ENCODE data around the gene GNB1L. TPM values are rescaled to one million over a fixed set of nuclear protein-coding genes. Genes with fewer than 3 reads are reported as not detected.

The GNB1L gene
- total and polyA plus RNA-seq, 9 of the 15 experiments (the other 6 are each of a cell fraction or from before 2014, with no cell fraction given): 0.56 to 50.5 (median 10.2) TPM

GRCh38 chr22:19766511-19767426, 87.9 kb downstream of the GNB1L start (continued):
- TF ChIP-seq HNRNPH1 (optimal IDR thresholded peaks at IDR 0.05; ENCODE audit: low read depth, low read length): no peak
- peak; percentile 78 for TF ChIP-seq PCBP1 (IDR thresholded peaks at IDR 0.05; ENCODE audit: low read depth, low read length, poor library complexity, severe bottlenecking)
- no peak for TF ChIP-seq GMEB1 (CRISPR knock-in tag; IDR thresholded peaks at IDR 0.05)
- no peak for TF ChIP-seq RHOXF2B (CRISPR knock-in tag; conservative IDR thresholded peaks at IDR 0.05)
- no peak for TF ChIP-seq FOSL1 (tag; conservative IDR thresholded peaks at IDR 0.05)
- TF ChIP-seq, protein P1, sequence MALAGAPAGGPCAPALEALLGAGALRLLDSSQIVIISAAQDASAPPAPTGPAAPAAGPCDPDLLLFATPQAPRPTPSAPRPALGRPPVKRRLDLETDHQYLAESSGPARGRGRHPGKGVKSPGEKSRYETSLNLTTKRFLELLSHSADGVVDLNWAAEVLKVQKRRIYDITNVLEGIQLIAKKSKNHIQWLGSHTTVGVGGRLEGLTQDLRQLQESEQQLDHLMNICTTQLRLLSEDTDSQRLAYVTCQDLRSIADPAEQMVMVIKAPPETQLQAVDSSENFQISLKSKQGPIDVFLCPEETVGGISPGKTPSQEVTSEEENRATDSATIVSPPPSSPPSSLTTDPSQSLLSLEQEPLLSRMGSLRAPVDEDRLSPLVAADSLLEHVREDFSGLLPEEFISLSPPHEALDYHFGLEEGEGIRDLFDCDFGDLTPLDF (CRISPR knock-in tag; IDR thresholded peaks at IDR 0.05): no peak
- no peak for TF ChIP-seq MTA1 (IDR thresholded peaks at IDR 0.05; ENCODE audit: borderline replicate concordance)
- no peak for TF ChIP-seq HOMEZ (CRISPR knock-in tag; IDR thresholded peaks at IDR 0.05)
- no peak for TF ChIP-seq ZNF133 (CRISPR knock-in tag; IDR thresholded peaks at IDR 0.05)
- no peak for TF ChIP-seq ERF (CRISPR knock-in tag; IDR thresholded peaks at IDR 0.05)
- TF ChIP-seq TEAD4 (IDR thresholded peaks at IDR 0.05; ENCODE audit: low read length): no peak
- no peak for TF ChIP-seq TEAD4 (CRISPR knock-in tag; IDR thresholded peaks at IDR 0.05; ENCODE audit: borderline replicate concordance)
- TF ChIP-seq JUN (IDR thresholded peaks at IDR 0.05; ENCODE audit: borderline replicate concordance, low read depth, low read length): no peak
- no peak for TF ChIP-seq JUN (CRISPR knock-in tag; IDR thresholded peaks at IDR 0.05; ENCODE audit: borderline replicate concordance)
- TF ChIP-seq KLF13 (tag; IDR thresholded peaks at IDR 0.05; ENCODE audit: borderline replicate concordance, low read depth): no peak
- no peak for TF ChIP-seq ZNF41 (CRISPR knock-in tag; conservative IDR thresholded peaks at IDR 0.05)
- no peak for TF ChIP-seq HOXB6 (CRISPR knock-in tag; IDR thresholded peaks at IDR 0.05; ENCODE audit: borderline replicate concordance)
- TF ChIP-seq ZNF655 (CRISPR knock-in tag; IDR thresholded peaks at IDR 0.05): no peak
- TF ChIP-seq, protein P2, sequence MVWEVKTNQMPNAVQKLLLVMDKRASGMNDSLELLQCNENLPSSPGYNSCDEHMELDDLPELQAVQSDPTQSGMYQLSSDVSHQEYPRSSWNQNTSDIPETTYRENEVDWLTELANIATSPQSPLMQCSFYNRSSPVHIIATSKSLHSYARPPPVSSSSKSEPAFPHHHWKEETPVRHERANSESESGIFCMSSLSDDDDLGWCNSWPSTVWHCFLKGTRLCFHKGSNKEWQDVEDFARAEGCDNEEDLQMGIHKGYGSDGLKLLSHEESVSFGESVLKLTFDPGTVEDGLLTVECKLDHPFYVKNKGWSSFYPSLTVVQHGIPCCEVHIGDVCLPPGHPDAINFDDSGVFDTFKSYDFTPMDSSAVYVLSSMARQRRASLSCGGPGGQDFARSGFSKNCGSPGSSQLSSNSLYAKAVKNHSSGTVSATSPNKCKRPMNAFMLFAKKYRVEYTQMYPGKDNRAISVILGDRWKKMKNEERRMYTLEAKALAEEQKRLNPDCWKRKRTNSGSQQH (CRISPR knock-in tag; IDR thresholded peaks at IDR 0.05): no peak
- no peak for TF ChIP-seq HDAC6 (IDR thresholded peaks at IDR 0.05; ENCODE audit: low read depth, low read length)
- no peak for TF ChIP-seq RBM22 (IDR thresholded peaks at IDR 0.05; ENCODE audit: low read depth, low read length, poor library complexity, severe bottlenecking)
